HG03196 (cell line): ENCODE data around the gene GATA5.
"Not testable (repeated sequence)": the region's sequence is repeated elsewhere in the genome, so short reads cannot be mapped to it uniquely, and the experiment has no call there.

Experiments used
- ATAC-seq: cut with Tn5 transposase; IDR thresholded peaks from one replicate; pipeline ENCODE4 v1.9.1; 2021; ENCODE audit not compliant: unreplicated experiment

GATA5 gene

DNA sequence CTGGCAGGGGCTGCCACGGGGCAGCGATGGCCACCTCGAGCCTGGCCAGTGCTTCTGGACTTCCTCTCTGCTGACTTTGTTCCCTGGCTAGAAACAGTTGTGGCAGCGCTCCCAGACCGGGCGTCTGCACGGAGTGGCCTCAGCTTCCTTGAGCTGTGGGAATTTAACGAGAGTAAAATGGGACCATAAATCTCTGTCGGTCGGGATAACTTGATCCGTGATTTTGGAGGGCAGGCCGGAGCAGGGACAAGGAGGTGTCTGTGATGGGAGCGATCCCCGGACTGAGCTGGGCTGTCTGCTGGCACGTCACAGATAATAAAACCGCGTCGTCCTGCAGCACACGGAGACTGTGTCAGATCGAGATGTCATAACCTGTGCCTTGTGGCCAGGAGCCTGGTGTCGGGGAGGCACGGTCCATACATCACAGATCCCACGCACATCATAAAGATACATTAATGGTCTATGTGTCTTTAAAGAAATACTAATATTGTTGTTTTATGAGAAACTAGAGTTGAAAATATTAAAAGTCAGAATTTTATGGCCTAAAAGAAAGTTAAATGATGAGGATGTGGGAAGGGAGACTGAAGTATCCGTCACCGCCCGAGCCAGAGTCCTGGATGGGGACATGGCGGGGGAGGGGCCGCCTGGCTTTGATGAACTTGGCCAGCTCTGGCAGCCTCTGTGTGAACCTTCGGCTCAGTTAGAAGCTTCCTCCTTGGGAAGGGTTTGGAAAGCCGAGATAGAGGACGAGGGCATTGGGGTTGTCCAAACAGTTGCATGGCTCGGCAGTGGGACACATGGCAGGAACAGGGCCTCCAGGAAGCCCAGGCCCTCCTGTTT is 41.9 kb downstream of the GATA5 start:
- no peak for ATAC-seq

DNA sequence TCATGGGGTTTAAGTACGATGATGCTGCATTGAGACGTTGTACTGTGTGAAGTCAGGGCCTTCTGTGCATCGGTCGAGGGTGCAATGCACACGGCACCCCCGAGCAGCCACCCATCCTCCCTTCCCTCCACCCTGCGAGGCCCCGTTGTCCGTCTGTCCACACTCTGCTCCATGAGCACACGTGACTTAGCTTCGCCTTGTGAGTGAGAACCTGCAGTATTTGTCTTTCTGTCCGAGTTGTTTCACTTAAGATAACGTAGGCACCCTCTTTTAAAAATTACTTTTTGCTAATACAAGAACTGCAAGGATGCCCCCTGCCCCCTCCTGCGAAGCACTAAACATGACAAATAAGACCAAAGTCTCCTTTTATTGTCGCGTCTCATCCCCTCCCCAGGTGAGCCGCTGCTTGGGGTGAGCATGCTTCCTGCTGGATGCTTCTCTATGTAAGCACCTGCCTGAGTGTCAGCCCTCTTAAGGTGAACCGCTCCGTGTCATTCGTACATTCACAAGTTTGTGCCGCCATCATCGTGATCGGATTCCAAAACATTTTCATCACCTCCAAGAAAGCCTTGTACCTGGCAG is 44.8 kb downstream of the GATA5 start:
- ATAC-seq = no peak

DNA sequence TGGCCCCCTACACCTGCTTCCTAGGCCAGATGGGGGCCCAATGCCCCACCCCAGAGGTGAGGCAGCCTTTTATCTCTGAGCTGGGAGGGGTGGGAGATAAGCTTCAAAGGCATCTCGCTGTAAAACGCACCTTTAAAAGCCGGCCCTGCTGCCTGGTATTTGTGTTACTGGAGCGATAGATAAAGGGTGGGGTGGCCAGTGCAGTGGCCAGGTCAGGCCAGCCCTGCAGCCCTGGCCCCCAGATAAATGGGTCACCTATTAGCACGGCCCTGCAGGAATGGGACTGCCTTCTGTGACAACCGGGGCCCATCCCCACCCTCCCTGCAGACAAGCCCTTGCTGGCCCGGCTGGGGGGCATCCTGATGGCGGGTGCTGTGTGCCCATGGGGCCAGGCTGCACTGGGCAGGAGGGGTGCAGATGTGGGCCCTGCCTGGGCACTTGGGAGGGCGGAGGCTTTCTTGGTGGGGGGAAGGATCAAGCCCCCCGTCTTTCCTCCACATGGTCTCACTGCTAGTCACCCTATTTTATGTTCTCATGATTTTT is 45.4 kb downstream of the GATA5 start:
- ATAC-seq = no peak

DNA sequence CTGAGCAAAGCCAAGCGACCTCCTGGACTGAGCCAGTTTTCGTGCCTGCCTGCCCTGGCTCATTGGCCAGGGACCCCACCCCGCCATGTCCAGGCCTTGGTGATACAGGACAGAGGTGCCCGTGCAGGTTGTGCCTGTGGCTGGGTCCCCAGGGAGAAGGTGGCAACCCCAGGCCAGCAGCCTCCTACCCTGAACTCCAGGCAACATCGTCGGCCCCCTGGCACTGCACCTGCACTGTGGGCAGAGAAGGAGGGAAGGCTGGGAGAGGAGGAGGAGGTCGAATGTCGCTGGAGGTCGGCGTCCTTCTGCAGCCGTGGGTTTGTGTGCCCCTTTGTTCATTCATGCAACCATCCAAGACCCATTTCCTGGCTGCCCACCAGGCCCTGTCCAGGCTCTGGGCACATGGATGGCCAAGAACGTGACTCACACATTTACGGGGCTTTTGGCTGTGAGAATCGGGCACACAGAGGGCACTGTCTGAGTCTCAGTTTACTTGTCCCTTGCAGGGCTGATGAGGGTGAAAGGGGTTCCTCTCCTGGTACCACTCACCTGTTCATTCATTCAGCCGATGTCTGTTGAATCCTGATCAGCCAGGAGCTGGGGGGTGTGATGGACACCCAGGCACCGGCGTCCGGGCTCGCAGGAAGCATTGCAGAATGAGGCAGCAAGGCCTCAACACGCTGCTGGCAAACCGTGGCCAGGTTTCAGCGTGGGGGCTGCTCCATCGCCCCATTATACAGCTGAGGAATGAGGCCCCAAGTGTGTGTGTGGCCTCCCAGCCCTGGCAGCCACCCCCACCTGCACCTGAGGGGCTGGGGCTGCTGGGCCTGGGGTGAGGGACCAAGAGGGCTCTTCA is 46.1 kb downstream of the GATA5 start:
- no peak for ATAC-seq

- no peak for ATAC-seq
These were observed 47.1 kb downstream of the GATA5 start for GRCh38 chr20:62428396-62429295.

- no peak for ATAC-seq
These were observed 47.8 kb downstream of the GATA5 start for GRCh38 chr20:62428002-62428372.

DNA sequence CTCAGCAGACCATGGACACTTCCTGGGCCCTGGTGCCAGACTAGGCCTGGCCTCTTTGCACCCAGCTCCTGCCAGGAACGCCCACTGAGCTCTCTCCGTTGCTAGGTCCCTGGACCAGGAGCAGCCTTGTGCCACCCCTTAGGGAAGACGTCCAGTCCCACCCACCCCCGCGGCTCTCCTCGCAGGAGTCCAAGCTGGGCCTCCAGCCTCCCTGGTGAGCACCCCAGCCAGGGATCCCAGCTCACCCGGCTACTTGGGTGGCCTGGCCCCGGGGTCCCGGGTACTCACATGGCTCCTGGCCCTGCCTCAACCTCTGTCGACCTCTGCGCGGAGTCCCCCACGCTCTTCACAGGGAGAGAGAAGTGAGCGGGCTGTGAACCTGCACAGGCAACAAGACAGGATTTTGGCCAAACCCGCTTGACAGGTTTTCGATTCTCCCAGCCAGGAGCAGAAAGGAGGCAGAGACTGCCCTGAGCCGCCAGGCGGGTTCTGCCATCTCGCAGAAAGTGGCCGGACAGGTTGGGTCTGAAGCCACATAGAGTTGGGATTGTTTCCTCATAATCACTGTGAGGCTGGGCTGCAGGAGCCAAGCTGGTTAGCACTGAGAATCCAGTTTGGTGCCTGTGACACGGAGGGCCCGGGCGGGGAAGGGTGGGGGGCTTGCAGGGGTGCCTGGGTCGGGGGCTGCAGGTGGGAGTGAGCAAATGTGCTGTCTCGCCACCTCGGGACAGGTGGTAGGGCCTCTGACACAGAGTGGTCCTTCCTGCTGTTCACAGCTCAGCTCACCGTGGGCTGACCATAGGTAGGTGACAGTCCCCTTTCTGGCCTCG is 48.4 kb downstream of the GATA5 start, which contains the start of gene RBBP8NL:
TSS of gene RBBP8NL (minus strand) at position 368 of the 830 bp plus-strand sequence. CDS start 7,892 bp downstream, outside the sequence.
- ATAC-seq = no peak

GRCh38 chr20:62426699-62427131 is 49.1 kb downstream of the GATA5 start:
- no peak for ATAC-seq

GRCh38 chr20:62426059-62426348 is 49.8 kb downstream of the GATA5 start:
- ATAC-seq = not testable (repeated sequence)

DNA sequence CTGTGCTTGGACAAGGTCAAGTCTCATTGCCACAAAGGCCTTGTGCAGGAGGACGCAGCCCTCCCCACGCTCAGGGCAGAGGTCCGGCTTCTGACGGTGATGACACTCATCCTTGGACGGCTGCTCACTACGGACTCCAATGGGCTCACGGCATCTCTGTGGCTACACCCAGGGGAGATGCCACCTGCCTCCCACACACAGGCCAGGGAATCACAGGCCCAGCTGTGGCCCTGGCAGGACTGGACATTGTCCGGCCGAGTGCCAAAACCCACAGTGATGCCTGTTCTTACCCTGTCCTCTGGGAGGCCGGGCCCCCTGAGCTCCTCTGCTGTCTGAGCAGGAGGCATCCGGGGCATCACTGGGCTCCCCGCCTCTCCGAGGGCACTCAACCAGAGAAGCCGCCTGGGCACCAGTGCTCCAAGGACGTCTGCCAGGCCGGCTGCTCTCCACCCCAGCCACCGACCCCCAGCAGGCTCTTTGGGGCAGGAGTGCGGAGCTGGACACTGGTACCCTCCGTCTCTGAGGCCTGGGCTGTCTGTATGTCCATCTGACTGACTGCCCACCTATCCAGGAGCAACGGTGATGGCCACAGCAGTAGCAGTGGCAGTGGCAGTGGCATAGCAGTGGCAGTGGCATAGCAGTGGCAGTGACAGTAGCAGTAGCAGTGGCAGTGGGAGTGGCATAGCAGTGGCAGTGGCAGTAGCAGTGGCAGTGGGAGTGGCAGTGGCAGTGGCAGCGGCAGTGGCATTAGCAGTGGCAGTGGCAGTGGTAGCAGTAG is 50.3 kb downstream of the GATA5 start:
- no peak for ATAC-seq

DNA sequence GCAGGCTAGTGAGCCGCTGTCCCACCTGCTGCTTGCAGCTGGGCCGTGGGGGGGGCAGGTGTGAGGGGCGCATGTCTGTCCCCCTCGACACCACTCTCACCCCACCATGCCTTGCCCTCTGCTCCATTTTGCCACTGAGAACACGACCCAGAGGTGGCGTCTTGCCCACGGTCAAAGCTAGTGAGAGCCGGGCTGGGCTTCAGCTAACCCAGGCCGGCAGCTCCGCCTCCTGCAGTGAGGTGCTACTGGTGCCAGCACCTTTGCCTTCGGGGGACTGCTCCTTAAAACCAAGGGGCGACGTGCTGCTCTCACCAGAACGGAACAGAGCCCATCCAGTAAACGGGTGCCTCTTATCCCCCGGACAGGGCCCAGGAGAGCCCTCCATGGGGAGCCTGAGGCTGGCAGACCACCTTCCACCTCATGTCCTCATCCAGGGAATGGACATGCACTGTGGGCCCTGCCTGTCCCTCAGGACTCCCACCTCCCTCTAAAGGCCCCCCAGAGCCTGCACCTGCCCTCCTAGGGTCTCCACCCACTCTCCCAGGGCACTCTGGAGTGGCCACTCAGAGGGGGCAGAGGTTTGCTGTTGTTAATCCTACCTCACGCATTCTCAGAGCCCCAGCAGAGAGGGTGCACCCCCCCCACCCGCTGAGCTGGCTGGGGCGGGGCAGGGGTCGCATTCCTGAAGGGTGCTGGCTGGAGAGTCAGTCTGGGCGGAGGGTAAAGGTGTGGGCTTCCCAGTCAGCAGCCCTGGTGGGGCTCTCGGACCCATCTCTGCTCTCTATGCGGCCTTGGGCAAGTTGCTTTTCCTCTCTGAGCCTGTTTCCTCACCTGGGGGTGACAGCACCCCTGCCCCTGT is 51.3 kb downstream of the GATA5 start:
- ATAC-seq = no peak

DNA sequence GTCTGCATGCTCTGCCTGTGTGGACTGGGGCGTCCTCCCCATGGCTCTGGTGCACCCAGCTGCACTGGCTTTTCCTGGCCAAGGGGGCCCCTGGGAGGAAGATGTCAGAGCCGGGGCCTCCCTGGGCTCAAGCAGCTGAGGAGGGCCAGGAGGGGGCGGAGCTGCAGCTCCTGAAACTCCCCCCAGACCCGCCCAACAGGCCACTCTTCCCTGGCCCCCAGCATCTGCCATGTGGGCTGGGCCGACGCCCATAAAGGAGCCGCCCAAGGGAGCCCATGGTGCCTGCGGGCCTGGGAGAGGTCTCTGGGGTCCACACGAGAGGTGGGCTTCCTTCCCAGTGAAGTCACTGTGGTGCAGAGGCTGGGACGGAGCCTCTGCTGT is 52.5 kb downstream of the GATA5 start:
- ATAC-seq = no peak

GRCh38 chr20:62422636-62423325 is 53.0 kb downstream of the GATA5 start:
- no peak for ATAC-seq

DNA sequence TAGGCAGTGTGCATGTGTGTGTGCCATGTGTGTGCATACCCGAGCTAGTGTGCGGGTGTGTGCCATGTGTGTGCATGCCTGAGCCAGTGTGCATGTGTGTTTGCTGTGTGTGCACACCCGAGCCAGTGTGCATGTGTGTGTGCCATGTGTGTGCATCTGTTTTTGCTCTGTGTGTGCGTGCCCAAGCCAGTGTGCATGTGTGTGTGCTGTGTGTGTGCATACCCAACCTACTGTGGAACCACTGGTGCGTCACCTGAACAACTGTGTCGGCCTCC is 54.1 kb downstream of the GATA5 start:
- no peak for ATAC-seq

- ATAC-seq = no peak
These were observed 54.7 kb downstream of the GATA5 start for GRCh38 chr20:62420846-62421715.

- ATAC-seq = no peak
These were observed 56.0 kb downstream of the GATA5 start for GRCh38 chr20:62419759-62420158.
